K562 (cell line): ENCODE results near the gene SLC34A1. TPM values are rescaled to one million over a fixed set of nuclear protein-coding genes. Genes with fewer than 3 reads are reported as not detected.

Experiments
- BCL6 ChIP-seq: fragments of 250-450 bp; sonication (Bioruptor Pico); IDR thresholded peaks from 2 replicates; pipeline ENCODE4 v1.4.0; 2020
- DNMT1 ChIP-seq: fragments of 450-650 bp; IDR thresholded peaks from 2 replicates; pipeline ENCODE4 v1.6.1; 2016; ENCODE audit warnings: antibody characterized with exemption, mild to moderate bottlenecking
- ETV5 ChIP-seq: sonication (generic); formaldehyde crosslinking; IDR thresholded peaks from 2 replicates; pipeline ENCODE4 v1.4.0; 2020; ENCODE audit warnings: low read depth, mild to moderate bottlenecking, missing genetic modification reagents
- ILF3 ChIP-seq: fragments of 450-650 bp; IDR thresholded peaks from 2 replicates; pipeline ENCODE4 v1.6.1; 2018; ENCODE audit warnings: antibody characterized with exemption, mild to moderate bottlenecking, moderate library complexity, borderline replicate concordance
- MLX ChIP-seq, 2 experiments: fragments of 450-650 bp in 1 of 2; sonication (generic) in 1 of 2; formaldehyde crosslinking; conservative IDR thresholded peaks; 2 replicates each; pipeline versions ENCODE4 v1.4.0 to v1.8.1; 2020 to 2022; ENCODE audit warnings: mild to moderate bottlenecking in 1 of 2, missing genetic modification reagents in 1 of 2
- POU5F1 ChIP-seq: fragments of 150-350 bp; IDR thresholded peaks from 2 replicates; pipeline ENCODE4 v1.6.1; 2014; ENCODE audit warnings: borderline replicate concordance, low read length, low read depth, mild to moderate bottlenecking; ENCODE audit not compliant: partially characterized antibody
- TAF1 ChIP-seq: IDR thresholded peaks from 2 replicates; pipeline ENCODE4 v1.6.1; 2011; ENCODE audit warnings: mild to moderate bottlenecking, low read length, moderate library complexity; ENCODE audit not compliant: insufficient read depth, control insufficient read depth, severe bottlenecking; ENCODE audit errors: extremely low read depth
- TFAP4 ChIP-seq: sonication (generic); formaldehyde crosslinking; IDR thresholded peaks from 2 replicates; pipeline ENCODE4 v1.8.0; 2022; ENCODE audit warnings: missing genetic modification reagents, mild to moderate bottlenecking, moderate library complexity, borderline replicate concordance
- ZNF384 ChIP-seq: IDR thresholded peaks from 2 replicates; pipeline ENCODE4 v1.6.1; 2012; ENCODE audit warnings: low read depth, low read length, improper control_type of control experiment
- polyA plus RNA-seq, 8 experiments: library from polyadenylated mRNA; depleted of rRNA in 4 of 8; stranded (reverse) in 5 of 8; unstranded in 3 of 8; fragments of >200 nt; fragmentation: Nextera tagmentation in 2 of 8; fragmentation: Illumina TruSeq in 1 of 8; extraction: Ambion mirVana in 2 of 8; extraction: Trizol in 1 of 8; gene quantifications; 2 replicates each; pipeline versions ENCODE4 v1.2.1 to v1.2.3, GENCODE V29; 2011 to 2014; ENCODE audit warnings: inconsistent platforms in 1 of 8, missing spikeins in 1 of 8
- total RNA-seq, 7 experiments: library from RNA; depleted of rRNA in 6 of 7; stranded (reverse); fragments of >200 nt in 6 of 7; fragmentation: Illumina TruSeq in 2 of 7; extraction: Trizol in 2 of 7; gene quantifications; 2 replicates each; pipeline versions ENCODE4 v1.2.1 to v1.2.3, GENCODE V29; 2011 to 2021; ENCODE audit warnings: low replicate concordance in 1 of 7
- TF ChIP-seq, protein P1 (sequence below), 2 experiments: fragments of 150-350 bp in 1 of 2; IDR thresholded peaks; 2 replicates each; pipeline ENCODE4 v1.6.1; 2012 to 2016; ENCODE audit warnings: low read depth in 2 of 2, low read length in 2 of 2, mild to moderate bottlenecking in 1 of 2, moderate library complexity in 1 of 2
- TF ChIP-seq, protein P2 (sequence below), 3 experiments: fragments of 200-800 bp in 1 of 3; sonication (Bioruptor generic) in 1 of 3; sonication (generic) in 1 of 3; formaldehyde crosslinking in 1 of 3; IDR thresholded peaks; 2 replicates each; pipeline versions ENCODE4 v1.6.1 to v1.8.0; 2016 to 2022; ENCODE audit warnings: mild to moderate bottlenecking in 2 of 3, missing compliant biosample characterization in 2 of 3, missing genetic modification characterization in 2 of 3, missing genetic modification reagents in 1 of 3
- TF ChIP-seq, protein P3 (sequence below), 3 experiments: fragments of 200-800 bp in 1 of 3; fragments of 250-450 bp in 1 of 3; fragments of 450-650 bp in 1 of 3; sonication (Bioruptor Pico) in 1 of 3; sonication (Bioruptor generic) in 1 of 3; formaldehyde crosslinking in 1 of 3; IDR thresholded peaks; 2 replicates each; pipeline versions ENCODE4 v1.6.1 to v1.8.0; 2016 to 2022; ENCODE audit warnings: mild to moderate bottlenecking in 2 of 3, missing genetic modification characterization in 2 of 3, missing compliant biosample characterization in 1 of 3, moderate library complexity in 1 of 3
- TF ChIP-seq, protein P4 (sequence below): fragments of 250-450 bp; sonication (Bioruptor Pico); IDR thresholded peaks from 2 replicates; pipeline ENCODE4 v1.5.0; 2020; ENCODE audit warnings: mild to moderate bottlenecking

Gene SLC34A1
- total and polyA plus RNA-seq, 9 of the 15 experiments (the other 6 are each of a cell fraction or from before 2014, with no cell fraction given), result not detected

- 0 out of 2 replicates have a peak, but pooled peaks have one; percentile 52 for TF ChIP-seq ETV5 (CRISPR knock-in tag)
- no peak for TF ChIP-seq ILF3
- TF ChIP-seq, protein P1, sequence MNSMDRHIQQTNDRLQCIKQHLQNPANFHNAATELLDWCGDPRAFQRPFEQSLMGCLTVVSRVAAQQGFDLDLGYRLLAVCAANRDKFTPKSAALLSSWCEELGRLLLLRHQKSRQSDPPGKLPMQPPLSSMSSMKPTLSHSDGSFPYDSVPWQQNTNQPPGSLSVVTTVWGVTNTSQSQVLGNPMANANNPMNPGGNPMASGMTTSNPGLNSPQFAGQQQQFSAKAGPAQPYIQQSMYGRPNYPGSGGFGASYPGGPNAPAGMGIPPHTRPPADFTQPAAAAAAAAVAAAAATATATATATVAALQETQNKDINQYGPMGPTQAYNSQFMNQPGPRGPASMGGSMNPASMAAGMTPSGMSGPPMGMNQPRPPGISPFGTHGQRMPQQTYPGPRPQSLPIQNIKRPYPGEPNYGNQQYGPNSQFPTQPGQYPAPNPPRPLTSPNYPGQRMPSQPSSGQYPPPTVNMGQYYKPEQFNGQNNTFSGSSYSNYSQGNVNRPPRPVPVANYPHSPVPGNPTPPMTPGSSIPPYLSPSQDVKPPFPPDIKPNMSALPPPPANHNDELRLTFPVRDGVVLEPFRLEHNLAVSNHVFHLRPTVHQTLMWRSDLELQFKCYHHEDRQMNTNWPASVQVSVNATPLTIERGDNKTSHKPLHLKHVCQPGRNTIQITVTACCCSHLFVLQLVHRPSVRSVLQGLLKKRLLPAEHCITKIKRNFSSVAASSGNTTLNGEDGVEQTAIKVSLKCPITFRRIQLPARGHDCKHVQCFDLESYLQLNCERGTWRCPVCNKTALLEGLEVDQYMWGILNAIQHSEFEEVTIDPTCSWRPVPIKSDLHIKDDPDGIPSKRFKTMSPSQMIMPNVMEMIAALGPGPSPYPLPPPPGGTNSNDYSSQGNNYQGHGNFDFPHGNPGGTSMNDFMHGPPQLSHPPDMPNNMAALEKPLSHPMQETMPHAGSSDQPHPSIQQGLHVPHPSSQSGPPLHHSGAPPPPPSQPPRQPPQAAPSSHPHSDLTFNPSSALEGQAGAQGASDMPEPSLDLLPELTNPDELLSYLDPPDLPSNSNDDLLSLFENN (IDR thresholded peaks at IDR 0.05; ENCODE audit: low read depth in 2 of 2, low read length in 2 of 2), result no peak
- TF ChIP-seq, protein P2, sequence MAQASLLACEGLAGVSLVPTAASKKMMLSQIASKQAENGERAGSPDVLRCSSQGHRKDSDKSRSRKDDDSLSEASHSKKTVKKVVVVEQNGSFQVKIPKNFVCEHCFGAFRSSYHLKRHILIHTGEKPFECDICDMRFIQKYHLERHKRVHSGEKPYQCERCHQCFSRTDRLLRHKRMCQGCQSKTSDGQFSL (CRISPR knock-in tag; IDR thresholded peaks at IDR 0.05), result 0 out of 2 replicates have a peak, but pooled peaks have one; percentile 37
- TF ChIP-seq, protein P2 (tag; IDR thresholded peaks at IDR 0.05), result no peak
- no peak for TF ChIP-seq ZNF384
- TF ChIP-seq, protein P3, sequence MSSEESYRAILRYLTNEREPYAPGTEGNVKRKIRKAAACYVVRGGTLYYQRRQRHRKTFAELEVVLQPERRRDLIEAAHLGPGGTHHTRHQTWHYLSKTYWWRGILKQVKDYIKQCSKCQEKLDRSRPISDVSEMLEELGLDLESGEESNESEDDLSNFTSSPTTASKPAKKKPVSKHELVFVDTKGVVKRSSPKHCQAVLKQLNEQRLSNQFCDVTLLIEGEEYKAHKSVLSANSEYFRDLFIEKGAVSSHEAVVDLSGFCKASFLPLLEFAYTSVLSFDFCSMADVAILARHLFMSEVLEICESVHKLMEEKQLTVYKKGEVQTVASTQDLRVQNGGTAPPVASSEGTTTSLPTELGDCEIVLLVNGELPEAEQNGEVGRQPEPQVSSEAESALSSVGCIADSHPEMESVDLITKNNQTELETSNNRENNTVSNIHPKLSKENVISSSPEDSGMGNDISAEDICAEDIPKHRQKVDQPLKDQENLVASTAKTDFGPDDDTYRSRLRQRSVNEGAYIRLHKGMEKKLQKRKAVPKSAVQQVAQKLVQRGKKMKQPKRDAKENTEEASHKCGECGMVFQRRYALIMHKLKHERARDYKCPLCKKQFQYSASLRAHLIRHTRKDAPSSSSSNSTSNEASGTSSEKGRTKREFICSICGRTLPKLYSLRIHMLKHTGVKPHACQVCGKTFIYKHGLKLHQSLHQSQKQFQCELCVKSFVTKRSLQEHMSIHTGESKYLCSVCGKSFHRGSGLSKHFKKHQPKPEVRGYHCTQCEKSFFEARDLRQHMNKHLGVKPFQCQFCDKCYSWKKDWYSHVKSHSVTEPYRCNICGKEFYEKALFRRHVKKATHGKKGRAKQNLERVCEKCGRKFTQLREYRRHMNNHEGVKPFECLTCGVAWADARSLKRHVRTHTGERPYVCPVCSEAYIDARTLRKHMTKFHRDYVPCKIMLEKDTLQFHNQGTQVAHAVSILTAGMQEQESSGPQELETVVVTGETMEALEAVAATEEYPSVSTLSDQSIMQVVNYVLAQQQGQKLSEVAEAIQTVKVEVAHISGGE (CRISPR knock-in tag; IDR thresholded peaks at IDR 0.05), result no peak
- no peak for TF ChIP-seq POU5F1
- TF ChIP-seq TAF1, result peak; percentile 54
- TF ChIP-seq BCL6 (CRISPR knock-in tag), result no peak
- TF ChIP-seq, protein P4, sequence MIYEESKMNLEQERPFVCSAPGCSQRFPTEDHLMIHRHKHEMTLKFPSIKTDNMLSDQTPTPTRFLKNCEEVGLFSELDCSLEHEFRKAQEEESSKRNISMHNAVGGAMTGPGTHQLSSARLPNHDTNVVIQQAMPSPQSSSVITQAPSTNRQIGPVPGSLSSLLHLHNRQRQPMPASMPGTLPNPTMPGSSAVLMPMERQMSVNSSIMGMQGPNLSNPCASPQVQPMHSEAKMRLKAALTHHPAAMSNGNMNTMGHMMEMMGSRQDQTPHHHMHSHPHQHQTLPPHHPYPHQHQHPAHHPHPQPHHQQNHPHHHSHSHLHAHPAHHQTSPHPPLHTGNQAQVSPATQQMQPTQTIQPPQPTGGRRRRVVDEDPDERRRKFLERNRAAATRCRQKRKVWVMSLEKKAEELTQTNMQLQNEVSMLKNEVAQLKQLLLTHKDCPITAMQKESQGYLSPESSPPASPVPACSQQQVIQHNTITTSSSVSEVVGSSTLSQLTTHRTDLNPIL (CRISPR knock-in tag), result no peak
- peak; percentile 61; the same call in 1 of the 2 replicates for TF ChIP-seq TFAP4 (CRISPR knock-in tag)
- TF ChIP-seq DNMT1, result no peak
- TF ChIP-seq MLX (CRISPR knock-in tag; conservative IDR thresholded peaks at IDR 0.05), result 0 out of 4 replicates have a peak, but pooled peaks of 1 of the 2 experiments have one; percentile 43
Measured at GRCh38 chr5:177427919-177428573, 43.8 kb downstream of the SLC34A1 start (continued).
